Neuron (in vitro differentiated cells): ENCODE results near the gene TENM3.

Experiments
- H2AFZ ChIP-seq: one replicate; pipeline ENCODE4 v1.6.1; 2013; ENCODE audit warnings: low read depth, mild to moderate bottlenecking, inconsistent platforms, low read length, moderate library complexity
- H3K27me3 ChIP-seq: one replicate; pipeline ENCODE4 v1.6.1; 2013; ENCODE audit warnings: low read length; ENCODE audit not compliant: insufficient read depth
- H3K36me3 ChIP-seq: one replicate; pipeline ENCODE4 v1.6.1; 2013; ENCODE audit warnings: low read length; ENCODE audit not compliant: insufficient read depth
- H3K4me1 ChIP-seq: one replicate; pipeline ENCODE4 v1.6.1; 2013; ENCODE audit warnings: low read length; ENCODE audit not compliant: insufficient read depth
- H3K4me3 ChIP-seq: 2 replicates; pipeline ENCODE4 v1.5.1; 2013; ENCODE audit warnings: mild to moderate bottlenecking, low read length, moderate library complexity
- H3K9me3 ChIP-seq: one replicate; pipeline ENCODE4 v1.6.1; 2013; ENCODE audit warnings: low read length

TENM3 gene

GRCh38 chr4:182215148-182215547, 28.1 kb upstream of the TENM3 start:
- Histone ChIP-seq H3K9me3 (peaks cover 2% of the 10 kb centered on the region), H3K4me3 (no peak overlapping the region), H3K36me3 (no peaks in the 10 kb centered on the region), H3K4me1 (no peaks in the 10 kb centered on the region), H3K27me3 (no peaks in the 10 kb centered on the region), H2AFZ (no peak overlapping the region)

GRCh38 chr4:182216005-182216404, 27.2 kb upstream of the TENM3 start:
- no peaks in the 10 kb centered on the region for H3K4me1 ChIP-seq
- H3K36me3 ChIP-seq = no peaks in the 10 kb centered on the region
- H3K27me3 ChIP-seq = no peaks in the 10 kb centered on the region
- H3K4me3 ChIP-seq = no peak overlapping the region
- H3K9me3 ChIP-seq = no peaks in the 10 kb centered on the region
- no peak overlapping the region for H2AFZ ChIP-seq

GRCh38 chr4:182219411-182220056, 23.7 kb upstream of the TENM3 start:
- Histone ChIP-seq H3K27me3 (no peaks in the 10 kb centered on the region), H3K4me1 (peaks cover 2% of the 10 kb centered on the region), H3K9me3 (no peaks in the 10 kb centered on the region), H3K36me3 (no peaks in the 10 kb centered on the region), H3K4me3 (no peak overlapping the region), H2AFZ (no peak overlapping the region)

- H3K4me1 ChIP-seq = peaks cover 2% of the 10 kb centered on the region
- H3K36me3 ChIP-seq = no peaks in the 10 kb centered on the region
- H3K4me3 ChIP-seq = no peak overlapping the region
- H3K9me3 ChIP-seq = no peaks in the 10 kb centered on the region
- H3K27me3 ChIP-seq = no peaks in the 10 kb centered on the region
- no peak overlapping the region for H2AFZ ChIP-seq
Measured at GRCh38 chr4:182221987-182222386, 21.2 kb upstream of the TENM3 start.

GRCh38 chr4:182222766-182223165, 20.4 kb upstream of the TENM3 start:
- Histone ChIP-seq H3K4me1 (peaks cover 2% of the 10 kb centered on the region), H2AFZ (no peak overlapping the region), H3K4me3 (no peak overlapping the region), H3K27me3 (no peaks in the 10 kb centered on the region), H3K9me3 (no peaks in the 10 kb centered on the region), H3K36me3 (no peaks in the 10 kb centered on the region)

- H3K36me3 ChIP-seq = no peaks in the 10 kb centered on the region
- no peak overlapping the region for H2AFZ ChIP-seq
- peaks cover 2% of the 10 kb centered on the region for H3K4me1 ChIP-seq
- no peaks in the 10 kb centered on the region for H3K9me3 ChIP-seq
- no peak overlapping the region for H3K4me3 ChIP-seq
- H3K27me3 ChIP-seq = no peaks in the 10 kb centered on the region
Measured at GRCh38 chr4:182223708-182224107, 19.5 kb upstream of the TENM3 start.

GRCh38 chr4:182224192-182224850, 18.9 kb upstream of the TENM3 start:
- H3K4me1 ChIP-seq = peaks cover 2% of the 10 kb centered on the region
- H3K36me3 ChIP-seq = no peaks in the 10 kb centered on the region
- H2AFZ ChIP-seq = no peak overlapping the region
- no peak overlapping the region for H3K4me3 ChIP-seq
- H3K27me3 ChIP-seq = no peaks in the 10 kb centered on the region
- H3K9me3 ChIP-seq = no peaks in the 10 kb centered on the region

GRCh38 chr4:182225257-182225852, 17.8 kb upstream of the TENM3 start:
- H3K4me3 ChIP-seq = no peak overlapping the region
- H3K36me3 ChIP-seq = peaks cover 4% of the 10 kb centered on the region
- H3K9me3 ChIP-seq = peaks cover 3% of the 10 kb centered on the region
- H3K27me3 ChIP-seq = no peaks in the 10 kb centered on the region
- peaks cover 2% of the 10 kb centered on the region for H3K4me1 ChIP-seq
- H2AFZ ChIP-seq = no peak overlapping the region

GRCh38 chr4:182227611-182228010, 15.6 kb upstream of the TENM3 start:
- peaks cover 5% of the 10 kb centered on the region for H3K9me3 ChIP-seq
- no peak overlapping the region for H3K4me3 ChIP-seq
- H3K27me3 ChIP-seq = no peaks in the 10 kb centered on the region
- H3K36me3 ChIP-seq = peaks cover 5% of the 10 kb centered on the region
- peaks cover 2% of the 10 kb centered on the region for H3K4me1 ChIP-seq
- H2AFZ ChIP-seq = no peak overlapping the region

GRCh38 chr4:182228991-182229577, 14.1 kb upstream of the TENM3 start:
- Histone ChIP-seq H3K36me3 (peaks cover 5% of the 10 kb centered on the region), H3K4me3 (no peak overlapping the region), H3K27me3 (no peaks in the 10 kb centered on the region), H2AFZ (no peak overlapping the region), H3K9me3 (peaks cover 5% of the 10 kb centered on the region), H3K4me1 (no peaks in the 10 kb centered on the region)

- Histone ChIP-seq H3K4me1 (no peaks in the 10 kb centered on the region), H2AFZ (no peak overlapping the region), H3K4me3 (no peak overlapping the region), H3K9me3 (peaks cover 5% of the 10 kb centered on the region), H3K36me3 (peaks cover 5% of the 10 kb centered on the region), H3K27me3 (no peaks in the 10 kb centered on the region)
Measured at GRCh38 chr4:182230256-182230655, 12.9 kb upstream of the TENM3 start.

GRCh38 chr4:182231080-182231479, 12.1 kb upstream of the TENM3 start:
- H3K36me3 ChIP-seq = peaks cover 5% of the 10 kb centered on the region

GRCh38 chr4:182231496-182231895, 11.7 kb upstream of the TENM3 start:
- no peaks in the 10 kb centered on the region for H3K27me3 ChIP-seq
- H3K36me3 ChIP-seq = peaks cover 5% of the 10 kb centered on the region
- no peak overlapping the region for H2AFZ ChIP-seq
- H3K4me1 ChIP-seq = no peaks in the 10 kb centered on the region
- no peak overlapping the region for H3K4me3 ChIP-seq
- peaks cover 5% of the 10 kb centered on the region for H3K9me3 ChIP-seq

More at GRCh38 chr4:182231080-182231479, 12.1 kb upstream of the TENM3 start:
- Histone ChIP-seq H3K9me3 (peaks cover 5% of the 10 kb centered on the region), H2AFZ (no peak overlapping the region), H3K4me3 (no peak overlapping the region), H3K27me3 (no peaks in the 10 kb centered on the region), H3K4me1 (no peaks in the 10 kb centered on the region)
